IPS-NIHi7 (cell line): Measurements from ENCODE around the gene RAB32.

Experiments used
- DNase-seq: peaks from one replicate; pipeline ENCODE4 v3.0.0; 2012; ENCODE audit warnings: mixed read lengths; ENCODE audit errors: extremely low spot score

RAB32 gene

DNA sequence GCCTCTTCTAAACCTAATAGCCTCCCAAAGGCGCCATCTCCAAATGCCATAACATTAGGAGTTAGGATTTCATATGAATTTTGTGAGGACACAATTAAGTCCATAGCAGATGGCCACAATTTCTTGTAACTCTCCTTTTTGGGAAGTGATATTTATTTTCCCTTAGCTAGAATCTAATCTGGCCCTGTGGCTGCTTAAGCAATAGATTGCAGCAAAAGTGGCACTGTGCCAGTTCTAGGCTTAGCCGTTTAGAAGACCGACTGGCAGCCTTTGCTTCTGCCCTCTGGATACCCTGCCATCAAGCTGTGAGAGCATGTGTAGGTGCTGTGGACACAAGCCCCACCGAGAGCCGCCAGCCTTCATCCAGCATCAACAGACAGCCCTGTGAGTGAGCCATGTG lies 39.2 kb downstream of the RAB32 start:
- DNase-seq, result no peak

DNA sequence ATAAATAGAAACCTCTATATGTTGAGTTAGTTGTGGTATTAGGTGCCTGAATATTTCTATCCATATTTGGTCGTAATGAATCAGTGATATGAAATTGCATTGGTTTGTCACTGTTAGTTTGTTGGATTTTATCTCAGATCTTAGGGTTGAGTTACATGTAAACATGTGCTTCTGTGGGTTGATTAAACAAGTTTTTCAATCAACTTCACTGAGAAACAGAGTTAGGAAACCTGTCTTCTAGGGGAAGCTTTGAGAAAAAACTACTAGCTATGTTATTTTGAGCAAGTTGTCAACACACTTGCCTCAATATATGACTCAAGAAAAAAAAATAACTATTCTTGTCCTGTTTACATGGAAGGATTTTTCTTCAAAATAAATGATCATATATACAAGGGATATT lies 40.3 kb downstream of the RAB32 start:
- no peak for DNase-seq

DNA sequence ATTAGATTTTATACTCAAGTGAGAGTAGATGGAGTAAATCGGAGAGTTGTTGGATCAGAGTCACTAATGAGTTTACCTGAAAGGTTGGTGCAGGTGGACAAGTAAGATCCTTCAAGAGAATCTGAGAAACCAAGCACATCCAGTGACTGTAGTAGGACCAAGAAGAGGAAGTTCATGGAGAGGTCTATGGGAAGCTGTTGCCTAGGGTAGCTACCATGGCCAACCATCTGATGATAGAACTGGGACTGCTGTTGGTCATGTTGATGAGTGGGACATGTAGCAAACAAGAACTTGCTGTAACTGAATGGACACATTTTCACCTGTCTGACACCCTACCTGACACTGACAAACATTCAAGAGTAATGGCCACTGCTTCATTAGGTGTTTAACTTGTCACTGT lies 43.8 kb downstream of the RAB32 start:
- no peak for DNase-seq

DNA sequence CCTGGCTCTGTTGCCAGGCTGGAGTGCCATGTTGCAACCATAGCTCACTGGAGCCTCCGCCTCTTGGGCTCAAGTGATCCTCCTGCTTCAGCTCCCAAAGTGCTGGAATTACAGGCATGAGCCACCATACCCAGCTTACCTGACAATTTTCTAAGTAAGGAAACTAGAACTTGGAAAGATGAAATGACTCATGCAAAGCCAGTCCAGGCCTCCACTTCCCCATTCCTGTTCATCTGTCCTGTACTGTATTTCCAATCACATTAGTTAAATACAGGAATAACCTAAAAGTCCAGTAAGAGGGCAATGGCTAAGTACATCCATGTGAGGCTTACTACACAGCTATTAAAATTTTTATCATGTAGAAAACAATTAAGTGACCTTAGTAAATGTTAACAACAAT lies 46.9 kb downstream of the RAB32 start:
- DNase-seq, result no peak

DNA sequence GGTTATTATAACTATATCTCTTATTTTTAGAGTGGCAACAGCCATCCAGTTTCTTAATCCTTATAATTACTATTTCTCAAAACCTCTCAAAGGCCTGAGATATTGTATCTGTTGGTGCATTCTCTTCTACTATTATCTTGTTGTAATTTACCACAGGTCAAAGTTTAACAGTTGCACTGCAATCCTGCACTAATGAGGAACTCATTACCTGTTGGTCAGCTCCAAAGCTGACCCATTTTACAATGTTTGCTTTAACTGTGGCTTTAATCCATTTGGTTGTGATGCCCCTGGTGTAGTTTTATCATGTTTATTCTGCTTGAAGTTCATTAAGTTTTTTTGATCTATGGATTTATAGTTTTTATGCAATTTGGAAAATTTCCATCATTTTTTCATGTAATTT lies 48.8 kb downstream of the RAB32 start:
- no peak for DNase-seq

DNA sequence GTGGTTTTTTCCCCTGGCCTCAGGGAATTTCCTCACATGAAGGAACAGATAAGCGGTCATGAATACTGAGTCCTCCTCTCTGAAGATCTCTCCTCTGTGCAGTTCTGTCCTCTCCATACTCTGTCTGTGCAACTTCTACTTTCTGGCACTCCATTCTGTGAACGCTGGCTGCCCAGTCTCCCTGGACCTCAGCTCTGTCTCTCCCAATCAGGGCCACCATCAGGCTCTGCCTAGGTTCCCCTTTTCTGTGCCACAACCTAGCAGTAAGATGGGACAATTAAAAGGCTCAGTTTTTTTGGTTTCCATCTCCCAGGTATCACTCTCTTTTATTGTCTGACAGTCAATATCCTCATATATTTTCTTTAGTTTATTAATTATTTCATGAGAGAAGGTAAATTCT lies 50.4 kb downstream of the RAB32 start:
- no peak for DNase-seq

DNA sequence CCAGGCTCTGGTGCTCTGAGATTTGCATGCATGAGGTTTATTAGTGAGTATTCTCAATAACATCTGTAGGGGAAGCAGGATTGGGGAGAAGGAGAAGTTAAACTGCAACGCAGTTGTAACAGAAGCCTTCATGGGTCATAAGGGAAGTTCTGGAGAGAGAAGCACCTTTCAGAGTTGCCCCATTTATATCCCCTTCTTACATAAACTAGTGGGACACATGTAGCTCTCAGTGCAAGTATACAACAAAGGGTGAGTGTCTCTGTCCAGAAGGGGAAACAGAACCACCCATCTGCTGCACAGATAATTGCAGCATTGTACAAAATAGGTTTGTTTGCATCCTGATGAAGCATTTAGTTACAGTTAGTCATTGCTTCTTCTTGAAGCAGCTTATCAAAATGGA lies 50.9 kb downstream of the RAB32 start:
- DNase-seq, result no peak

DNA sequence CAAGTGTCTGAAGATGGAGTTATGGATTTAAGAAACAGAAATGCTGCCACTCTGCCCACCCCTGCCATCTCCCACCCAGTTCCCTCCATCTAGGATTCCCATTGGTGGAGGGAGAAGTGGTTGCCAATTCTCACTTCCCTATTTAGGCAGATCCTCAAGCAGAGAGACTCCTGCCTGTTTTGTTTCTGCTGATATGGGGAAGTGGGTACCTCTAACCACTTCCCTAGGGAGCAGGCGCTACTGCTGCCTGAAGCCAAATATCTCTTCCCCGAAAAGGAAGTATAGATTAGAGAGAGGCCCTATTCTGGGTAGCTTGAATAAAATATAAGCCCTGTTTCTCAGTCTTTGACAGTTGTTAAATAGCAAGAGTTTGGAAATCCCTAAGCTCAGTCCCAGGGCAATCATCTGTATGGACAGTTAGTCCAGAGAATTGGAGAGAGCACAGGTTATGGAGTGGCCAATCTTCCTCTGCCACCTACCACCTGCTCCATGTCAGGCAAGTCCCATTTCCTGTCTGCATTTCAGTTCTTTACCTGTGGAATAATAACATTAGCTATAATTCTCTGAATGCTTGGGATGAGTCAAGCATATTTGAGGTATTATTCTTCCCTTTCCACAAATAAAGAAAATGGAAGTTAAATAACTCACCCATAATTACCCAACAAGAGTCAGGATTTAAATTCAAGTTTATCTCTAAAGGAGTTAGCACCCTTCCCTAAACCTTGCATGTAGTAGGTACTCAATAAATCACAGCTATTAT lies 52.5 kb downstream of the RAB32 start:
- no peak for DNase-seq

DNA sequence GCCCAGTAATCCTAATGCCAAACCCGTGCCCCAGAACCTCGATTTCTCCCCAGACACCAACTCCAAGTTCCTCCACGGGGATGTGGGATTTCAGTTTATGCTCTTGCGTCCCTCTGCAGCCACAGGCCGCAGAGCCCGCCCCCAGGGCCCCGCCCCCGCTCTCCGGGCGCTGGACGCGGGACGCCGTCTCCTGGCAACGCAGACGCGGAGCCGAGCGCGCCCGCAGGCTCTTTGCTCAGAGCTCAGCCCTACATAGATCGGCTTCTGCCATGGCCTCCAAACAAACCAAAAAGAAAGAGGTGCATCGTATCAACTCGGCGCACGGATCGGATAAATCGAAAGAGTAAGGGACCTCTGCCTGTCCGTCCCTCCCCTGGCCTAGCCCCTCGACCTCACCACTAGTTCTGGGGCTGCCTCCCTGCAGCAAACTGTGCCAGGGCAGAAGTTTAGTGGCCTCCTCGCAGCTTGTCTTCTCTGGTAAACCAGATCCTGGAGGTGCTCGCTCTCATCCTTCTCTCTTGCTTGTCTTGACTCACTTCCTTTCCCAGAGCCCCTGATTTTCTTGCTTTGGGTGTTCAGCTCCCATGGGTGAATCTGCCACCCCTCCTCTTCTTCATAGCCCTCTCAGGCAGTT lies 55.3 kb downstream of the RAB32 start, which contains the start of gene ADGB:
TSS of gene ADGB (plus strand) at position 201 of the 634 bp plus-strand sequence. CDS start at position 270, 69 bp downstream.
- DNase-seq, result peak; percentile 90

DNA sequence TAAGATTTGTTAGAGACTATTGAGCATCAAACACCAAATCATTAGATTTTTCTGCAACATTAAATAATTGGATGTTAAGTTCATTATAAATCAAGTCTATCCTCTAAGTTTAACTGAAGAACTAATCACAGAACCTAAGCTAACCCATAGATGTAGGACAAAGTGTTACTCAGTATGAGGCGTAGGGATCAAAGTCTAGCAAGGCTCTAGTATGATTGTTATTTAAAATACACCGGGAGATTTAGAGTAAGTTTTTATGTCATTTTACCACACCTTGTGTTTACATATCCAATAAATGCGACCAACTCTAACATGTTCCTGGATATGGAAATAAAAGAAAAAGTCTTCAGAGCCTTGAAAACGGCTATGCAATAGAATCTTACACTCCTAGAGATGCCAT lies 57.7 kb downstream of the RAB32 start:
- DNase-seq, result no peak

DNA sequence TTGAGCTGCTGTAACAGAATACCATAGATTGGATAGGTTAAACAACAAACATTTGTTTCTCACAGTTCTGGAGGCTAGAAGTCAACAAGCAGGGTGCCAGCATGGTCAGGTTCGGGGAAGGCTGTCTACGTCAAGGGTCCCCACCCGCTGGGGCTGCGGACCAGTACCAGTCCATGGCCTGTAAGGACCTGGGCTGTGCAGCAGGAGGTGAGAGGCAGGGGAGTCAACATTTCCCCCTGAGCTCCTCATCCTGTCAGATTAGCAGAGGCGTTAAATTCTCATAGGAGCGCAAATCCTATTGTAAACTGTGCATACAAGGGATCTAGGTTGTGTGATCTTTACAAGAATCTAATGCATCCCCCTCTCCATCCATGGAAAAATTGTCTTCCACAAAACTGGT lies 58.9 kb downstream of the RAB32 start:
- DNase-seq, result no peak
